Measurements from ENCODE around the gene CRIP3.
"Not testable (repeated sequence)": the region's sequence is repeated elsewhere in the genome, so short reads cannot be mapped to it uniquely, and the experiment has no call there.

CRIP3 gene

GRCh38 chr6:43304882-43305281 lies 3.7 kb downstream of the CRIP3 start:
- no peak for DNase-seq

- no peak for DNase-seq
Observed at GRCh38 chr6:43304361-43304760, 4.3 kb downstream of the CRIP3 start.

GRCh38 chr6:43303751-43304331 lies 4.8 kb downstream of the CRIP3 start:
- no peak for DNase-seq

- DNase-seq: not testable (repeated sequence)
Observed at GRCh38 chr6:43303006-43303405, 5.6 kb downstream of the CRIP3 start.

GRCh38 chr6:43302126-43302525 lies 6.5 kb downstream of the CRIP3 start:
- DNase-seq: no peak

- no peak for DNase-seq
Observed at GRCh38 chr6:43301081-43301870, 7.3 kb downstream of the CRIP3 start.

GRCh38 chr6:43299338-43300293 lies 9.0 kb downstream of the CRIP3 start:
- DNase-seq: no peak

GRCh38 chr6:43298565-43299337 lies 9.9 kb downstream of the CRIP3 start:
- no peak for DNase-seq

GRCh38 chr6:43297644-43298564 lies 10.7 kb downstream of the CRIP3 start, which contains the start of gene SLC22A7:
SLC22A7 (plus strand) TSS chr6:43298260; CDS start chr6:43298359, 99 bp downstream.
- DNase-seq: no peak

- no peak for DNase-seq
Observed at GRCh38 chr6:43296780-43297497, 11.7 kb downstream of the CRIP3 start.

GRCh38 chr6:43295456-43295855 lies 13.2 kb downstream of the CRIP3 start:
- no peak for DNase-seq

- no peak for DNase-seq
Observed at GRCh38 chr6:43294536-43294935, 14.1 kb downstream of the CRIP3 start.

GRCh38 chr6:43293698-43294097 lies 14.9 kb downstream of the CRIP3 start:
- no peak for DNase-seq

- DNase-seq: no peak
Observed at GRCh38 chr6:43292763-43293318, 15.8 kb downstream of the CRIP3 start.

- no peak for DNase-seq
Observed at GRCh38 chr6:43292341-43292740, 16.3 kb downstream of the CRIP3 start.

GRCh38 chr6:43291708-43292107 lies 16.9 kb downstream of the CRIP3 start:
- no peak for DNase-seq

GRCh38 chr6:43290905-43291355 lies 17.7 kb downstream of the CRIP3 start:
- DNase-seq: no peak

- DNase-seq: no peak
Observed at GRCh38 chr6:43290339-43290904, 18.2 kb downstream of the CRIP3 start.

- DNase-seq: no peak
Observed at GRCh38 chr6:43287717-43288679, 20.6 kb downstream of the CRIP3 start.

All from CD4-positive, alpha-beta T cell treated with Interferon alpha-2 for 1 hour (primary cell).